GM12878 (cell line): ENCODE results near the gene DNAH17. TPM values are rescaled to one million over a fixed set of nuclear protein-coding genes. Genes with fewer than 3 reads are reported as not detected.

Experiments used
- CHD4 ChIP-seq: fragments of 200-600 bp; sonication (generic); IDR thresholded peaks from 2 replicates; pipeline ENCODE4 v1.6.1; 2016; ENCODE audit warnings: mild to moderate bottlenecking
- CUX1 ChIP-seq: IDR thresholded peaks from 2 replicates; pipeline ENCODE4 v1.6.1; 2012; ENCODE audit warnings: improper control_type of control experiment, low read depth, low read length; ENCODE audit not compliant: insufficient replicate concordance
- EGR1 ChIP-seq, 2 experiments: IDR thresholded peaks; 1 replicate in 1 of 2; 2 replicates in 1 of 2; pipeline ENCODE4 v1.6.1; 2011 to 2012; ENCODE audit warnings: low read depth in 2 of 2, low read length in 2 of 2, borderline replicate concordance in 1 of 2, mild to moderate bottlenecking in 1 of 2, moderate library complexity in 1 of 2
- EZH2 ChIP-seq: IDR thresholded peaks from 2 replicates; pipeline ENCODE4 v1.6.1; 2012; ENCODE audit warnings: low read depth, mild to moderate bottlenecking, control low read depth, inconsistent platforms, low read length, borderline replicate concordance; ENCODE audit not compliant: control insufficient read depth
- FOS ChIP-seq: IDR thresholded peaks from 3 replicates; pipeline ENCODE4 v1.6.1; 2011; ENCODE audit warnings: borderline replicate concordance; ENCODE audit not compliant: insufficient read length; ENCODE audit errors: extremely low read depth
- PKNOX1 ChIP-seq: fragments of 450-650 bp; IDR thresholded peaks from 2 replicates; pipeline ENCODE4 v1.6.1; 2016; ENCODE audit warnings: mild to moderate bottlenecking
- RAD51 ChIP-seq: fragments of 450-650 bp; IDR thresholded peaks from 2 replicates; pipeline ENCODE4 v1.6.1; 2016; ENCODE audit warnings: moderate library complexity, mild to moderate bottlenecking, inconsistent platforms
- SKIL ChIP-seq: fragments of 450-650 bp; IDR thresholded peaks from 2 replicates; pipeline ENCODE4 v1.6.1; 2017; ENCODE audit warnings: mild to moderate bottlenecking, low read depth, inconsistent platforms; ENCODE audit not compliant: poor library complexity, severe bottlenecking
- SUZ12 ChIP-seq: fragments of 200-600 bp; sonication (generic); IDR thresholded peaks from one replicate; pipeline ENCODE4 v1.6.1; 2018; ENCODE audit warnings: antibody characterized with exemption, mild to moderate bottlenecking; ENCODE audit not compliant: unreplicated experiment
- WRNIP1 ChIP-seq: IDR thresholded peaks from 2 replicates; pipeline ENCODE4 v1.6.1; 2011; ENCODE audit warnings: low read depth, low read length, improper control_type of control experiment, borderline replicate concordance
- YY1 ChIP-seq: IDR thresholded peaks from 2 replicates; pipeline ENCODE4 v1.6.1; 2011; ENCODE audit warnings: low read depth, mild to moderate bottlenecking, low read length
- ZBED1 ChIP-seq: IDR thresholded peaks from 2 replicates; pipeline ENCODE4 v1.6.1; 2016; ENCODE audit warnings: borderline replicate concordance
- ZBTB11 ChIP-seq: fragments of 450-650 bp; formaldehyde crosslinking; IDR thresholded peaks from 2 replicates; pipeline ENCODE4 v1.5.0; 2022; ENCODE audit warnings: mild to moderate bottlenecking, missing genetic modification characterization
- ZNF274 ChIP-seq: IDR thresholded peaks from one replicate; pipeline ENCODE4 v1.8.0; 2011; ENCODE audit not compliant: insufficient read length, insufficient read depth
- polyA plus RNA-seq, 11 experiments: library from polyadenylated mRNA; depleted of rRNA in 4 of 11; unstranded in 6 of 11; stranded (reverse) in 5 of 11; fragments of >200 nt; fragmentation: Nextera tagmentation in 4 of 11; fragmentation: Illumina TruSeq in 1 of 11; extraction: Ambion mirVana in 4 of 11; extraction: Trizol in 1 of 11; gene quantifications; 1 replicate in 1 of 11; 2 replicates in 10 of 11; pipeline versions ENCODE4 v1.2.1 to v1.2.3, GENCODE V29; 2011 to 2016; ENCODE audit warnings: inconsistent platforms in 2 of 11, missing spikeins in 2 of 11, low read depth in 1 of 11
- total RNA-seq, 4 experiments: library from RNA; depleted of rRNA in 3 of 4; stranded (reverse); fragments of >200 nt in 3 of 4; fragmentation: Illumina TruSeq in 1 of 4; extraction: Trizol in 1 of 4; gene quantifications; 2 replicates each; pipeline versions ENCODE4 v1.2.1 to v1.2.3, GENCODE V29; 2013 to 2021

DNAH17 gene
- total and polyA plus RNA-seq, 10 of the 15 experiments (the other 5 are each of a cell fraction or from before 2014, with no cell fraction given) = 0.16 to 2.9 (median 0.56) TPM

- TF ChIP-seq EZH2 = no peak
- no peak for TF ChIP-seq WRNIP1
- TF ChIP-seq SKIL = peak; percentile 96
- no peak for TF ChIP-seq ZBED1
- no peak for TF ChIP-seq EGR1 (IDR thresholded peaks at IDR 0.05; ENCODE audit: borderline replicate concordance in 1 of 2, low read depth in 2 of 2, low read length in 2 of 2)
- no peak for TF ChIP-seq FOS
- no peak for TF ChIP-seq ZNF274
- TF ChIP-seq SUZ12 = no peak
- peak; percentile 92 for TF ChIP-seq CUX1
- TF ChIP-seq YY1 = 0 out of 2 replicates have a peak, but pooled peaks have one; percentile 11
- TF ChIP-seq CHD4 = no peak
- TF ChIP-seq RAD51 = peak; percentile 97
- TF ChIP-seq ZBTB11 = no peak
- TF ChIP-seq PKNOX1 = peak; percentile 81
Measured at GRCh38 chr17:78474614-78475146, 102.5 kb downstream of the DNAH17 start (continued).
